ENCODE measurements around the gene FHIT. TPM values are rescaled to one million over a fixed set of nuclear protein-coding genes. Genes with fewer than 3 reads are reported as not detected.

FHIT gene
- total and polyA plus RNA-seq, 10 of the 15 experiments (the other 5 are each of a cell fraction or from before 2014, with no cell fraction given): 4.2 to 14.9 (median 9.4) TPM

DNA sequence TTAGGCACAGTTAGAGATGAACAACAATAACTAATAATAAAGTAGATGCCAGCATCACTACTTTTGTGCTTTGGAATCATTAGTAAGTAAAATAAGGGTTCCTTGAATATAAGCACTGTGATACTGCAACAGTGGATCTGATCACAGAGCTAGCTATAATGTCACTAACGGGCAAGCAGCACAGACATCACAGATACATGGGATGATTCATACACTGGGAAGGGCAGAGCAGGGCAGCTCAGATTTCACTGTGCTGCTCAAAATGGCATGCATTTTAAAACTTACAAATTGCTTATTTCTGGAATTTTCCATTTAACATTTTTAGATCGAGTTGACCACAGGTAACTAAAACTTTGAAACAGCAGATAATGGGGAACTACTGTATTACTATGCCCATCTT is 476.6 kb downstream of the FHIT start:
- H3K4me2 ChIP-seq (ENCODE audit: control insufficient read depth, insufficient read depth): no peak overlapping the region
- no peak overlapping the region for H3K9ac ChIP-seq (ENCODE audit: control insufficient read depth, insufficient read depth, low read length)
- 47% methylated on average over 2 of the region's 2 CpGs for WGBS (ENCODE audit: insufficient coverage, insufficient replicate concordance, low lambda C conversion rate, missing lambda C conversion rate)
- H4K20me1 ChIP-seq (ENCODE audit: control insufficient read depth, insufficient read depth): no peaks in the 10 kb centered on the region
- no peak for FAIRE-seq
- no peaks in the 10 kb centered on the region for H3K79me2 ChIP-seq (ENCODE audit: control insufficient read depth, insufficient read depth, low read length)
- no peak for DNase-seq (ENCODE audit: low read depth, low spot score)
- BruUV-seq (replicated peaks): no TSS peak
- no peaks in the 10 kb centered on the region for H3K9me3 ChIP-seq (replicated peaks; ENCODE audit: control insufficient read depth, insufficient read depth, low read length)
- no peak for ATAC-seq
- intact Hi-C loops (cut with micrococcal nuclease; ENCODE audit: unreplicated experiment): no loop called here
- H3K27me3 ChIP-seq (replicated peaks in 1 of 2; ENCODE audit: control insufficient read depth in 2 of 2, insufficient read depth in 2 of 2, low read length in 1 of 2): no peaks in the 10 kb centered on the region
- no peak overlapping the region for H3K4me3 ChIP-seq
- ChIA-PET RAD21 (ENCODE audit: unreplicated experiment) (no interaction called here), POLR2A (no interaction called here), CTCF (no interaction called here), SMC1A (ENCODE audit: uncharacterized antibody, unreplicated experiment) (interaction anchor here (1.5 kb wide), 1 partner anchor 22 kb away, joined by 4 read pairs; no protein-coding TSS in a partner anchor)
- no peaks in the 10 kb centered on the region for H3K36me3 ChIP-seq (ENCODE audit: control insufficient read depth in 2 of 2, insufficient read depth in 2 of 2, low read length in 1 of 2)
- H2AFZ ChIP-seq (ENCODE audit: control insufficient read depth, low read depth, low read length): no peak overlapping the region
- no peaks in the 10 kb centered on the region for H3K4me1 ChIP-seq (ENCODE audit: control insufficient read depth, insufficient read depth, low read length)
- in situ Hi-C loops (cut with MboI): no loop called here
- H3K27ac ChIP-seq (ENCODE audit: control insufficient read depth, insufficient read depth): no peak overlapping the region
- TF ChIP-seq NFYA (IDR thresholded peaks at IDR 0.05; ENCODE audit: borderline replicate concordance, low read depth, low read length) (no peak), ATF7 (IDR thresholded peaks at IDR 0.05; ENCODE audit: low read depth) (no peak), NR2F1 (conservative IDR thresholded peaks at IDR 0.05) (no peak), CREM (IDR thresholded peaks at IDR 0.05; ENCODE audit: low read depth) (no peak), NFYB (IDR thresholded peaks at IDR 0.05; ENCODE audit: insufficient read depth, low read depth, low read length) (no peak), IRF5 (IDR thresholded peaks at IDR 0.05; ENCODE audit: borderline replicate concordance) (no peak), MEF2B (IDR thresholded peaks at IDR 0.05; ENCODE audit: partially characterized antibody, poor library complexity, severe bottlenecking) (no peak), RAD21 (IDR thresholded peaks at IDR 0.05; ENCODE audit: insufficient read depth, low read depth, low read length) (no peak), ELK1 (IDR thresholded peaks at IDR 0.05; ENCODE audit: low read depth, low read length) (no peak), TCF3 (IDR thresholded peaks at IDR 0.05; ENCODE audit: borderline replicate concordance, insufficient read depth, low read depth, low read length) (no peak), ZNF217 (IDR thresholded peaks at IDR 0.05) (no peak)
- TF ChIP-seq, protein P1, sequence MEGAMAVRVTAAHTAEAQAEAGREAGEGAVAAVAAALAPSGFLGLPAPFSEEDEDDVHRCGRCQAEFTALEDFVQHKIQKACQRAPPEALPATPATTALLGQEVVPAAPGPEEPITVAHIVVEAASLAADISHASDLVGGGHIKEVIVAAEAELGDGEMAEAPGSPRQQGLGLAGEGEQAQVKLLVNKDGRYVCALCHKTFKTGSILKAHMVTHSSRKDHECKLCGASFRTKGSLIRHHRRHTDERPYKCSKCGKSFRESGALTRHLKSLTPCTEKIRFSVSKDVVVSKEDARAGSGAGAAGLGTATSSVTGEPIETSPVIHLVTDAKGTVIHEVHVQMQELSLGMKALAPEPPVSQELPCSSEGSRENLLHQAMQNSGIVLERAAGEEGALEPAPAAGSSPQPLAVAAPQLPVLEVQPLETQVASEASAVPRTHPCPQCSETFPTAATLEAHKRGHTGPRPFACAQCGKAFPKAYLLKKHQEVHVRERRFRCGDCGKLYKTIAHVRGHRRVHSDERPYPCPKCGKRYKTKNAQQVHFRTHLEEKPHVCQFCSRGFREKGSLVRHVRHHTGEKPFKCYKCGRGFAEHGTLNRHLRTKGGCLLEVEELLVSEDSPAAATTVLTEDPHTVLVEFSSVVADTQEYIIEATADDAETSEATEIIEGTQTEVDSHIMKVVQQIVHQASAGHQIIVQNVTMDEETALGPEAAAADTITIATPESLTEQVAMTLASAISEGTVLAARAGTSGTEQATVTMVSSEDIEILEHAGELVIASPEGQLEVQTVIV (IDR thresholded peaks at IDR 0.05; ENCODE audit: borderline replicate concordance, partially characterized antibody): no peak
- TF ChIP-seq, protein P2, sequence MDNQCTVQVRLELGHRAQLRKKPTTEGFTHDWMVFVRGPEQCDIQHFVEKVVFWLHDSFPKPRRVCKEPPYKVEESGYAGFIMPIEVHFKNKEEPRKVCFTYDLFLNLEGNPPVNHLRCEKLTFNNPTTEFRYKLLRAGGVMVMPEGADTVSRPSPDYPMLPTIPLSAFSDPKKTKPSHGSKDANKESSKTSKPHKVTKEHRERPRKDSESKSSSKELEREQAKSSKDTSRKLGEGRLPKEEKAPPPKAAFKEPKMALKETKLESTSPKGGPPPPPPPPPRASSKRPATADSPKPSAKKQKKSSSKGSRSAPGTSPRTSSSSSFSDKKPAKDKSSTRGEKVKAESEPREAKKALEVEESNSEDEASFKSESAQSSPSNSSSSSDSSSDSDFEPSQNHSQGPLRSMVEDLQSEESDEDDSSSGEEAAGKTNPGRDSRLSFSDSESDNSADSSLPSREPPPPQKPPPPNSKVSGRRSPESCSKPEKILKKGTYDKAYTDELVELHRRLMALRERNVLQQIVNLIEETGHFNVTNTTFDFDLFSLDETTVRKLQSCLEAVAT (IDR thresholded peaks at IDR 0.05): no peak
- TF ChIP-seq, protein P3, sequence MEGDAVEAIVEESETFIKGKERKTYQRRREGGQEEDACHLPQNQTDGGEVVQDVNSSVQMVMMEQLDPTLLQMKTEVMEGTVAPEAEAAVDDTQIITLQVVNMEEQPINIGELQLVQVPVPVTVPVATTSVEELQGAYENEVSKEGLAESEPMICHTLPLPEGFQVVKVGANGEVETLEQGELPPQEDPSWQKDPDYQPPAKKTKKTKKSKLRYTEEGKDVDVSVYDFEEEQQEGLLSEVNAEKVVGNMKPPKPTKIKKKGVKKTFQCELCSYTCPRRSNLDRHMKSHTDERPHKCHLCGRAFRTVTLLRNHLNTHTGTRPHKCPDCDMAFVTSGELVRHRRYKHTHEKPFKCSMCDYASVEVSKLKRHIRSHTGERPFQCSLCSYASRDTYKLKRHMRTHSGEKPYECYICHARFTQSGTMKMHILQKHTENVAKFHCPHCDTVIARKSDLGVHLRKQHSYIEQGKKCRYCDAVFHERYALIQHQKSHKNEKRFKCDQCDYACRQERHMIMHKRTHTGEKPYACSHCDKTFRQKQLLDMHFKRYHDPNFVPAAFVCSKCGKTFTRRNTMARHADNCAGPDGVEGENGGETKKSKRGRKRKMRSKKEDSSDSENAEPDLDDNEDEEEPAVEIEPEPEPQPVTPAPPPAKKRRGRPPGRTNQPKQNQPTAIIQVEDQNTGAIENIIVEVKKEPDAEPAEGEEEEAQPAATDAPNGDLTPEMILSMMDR (IDR thresholded peaks at IDR 0.05 in 2 of 3, conservative IDR thresholded peaks at IDR 0.05 in 1 of 3; ENCODE audit: control insufficient read depth in 2 of 3, extremely low read depth in 1 of 3, insufficient read depth in 1 of 3, low read depth in 3 of 3, low read length in 3 of 3): no peak
